ENCODE data around the gene TIFAB.

GRCh38 chr5:135446615-135447014 lies 5.5 kb downstream of the TIFAB start:
- no peak for TF ChIP-seq EZH2 (IDR thresholded peaks at IDR 0.05; ENCODE audit: borderline replicate concordance, low read length)
- TF ChIP-seq, protein P1, sequence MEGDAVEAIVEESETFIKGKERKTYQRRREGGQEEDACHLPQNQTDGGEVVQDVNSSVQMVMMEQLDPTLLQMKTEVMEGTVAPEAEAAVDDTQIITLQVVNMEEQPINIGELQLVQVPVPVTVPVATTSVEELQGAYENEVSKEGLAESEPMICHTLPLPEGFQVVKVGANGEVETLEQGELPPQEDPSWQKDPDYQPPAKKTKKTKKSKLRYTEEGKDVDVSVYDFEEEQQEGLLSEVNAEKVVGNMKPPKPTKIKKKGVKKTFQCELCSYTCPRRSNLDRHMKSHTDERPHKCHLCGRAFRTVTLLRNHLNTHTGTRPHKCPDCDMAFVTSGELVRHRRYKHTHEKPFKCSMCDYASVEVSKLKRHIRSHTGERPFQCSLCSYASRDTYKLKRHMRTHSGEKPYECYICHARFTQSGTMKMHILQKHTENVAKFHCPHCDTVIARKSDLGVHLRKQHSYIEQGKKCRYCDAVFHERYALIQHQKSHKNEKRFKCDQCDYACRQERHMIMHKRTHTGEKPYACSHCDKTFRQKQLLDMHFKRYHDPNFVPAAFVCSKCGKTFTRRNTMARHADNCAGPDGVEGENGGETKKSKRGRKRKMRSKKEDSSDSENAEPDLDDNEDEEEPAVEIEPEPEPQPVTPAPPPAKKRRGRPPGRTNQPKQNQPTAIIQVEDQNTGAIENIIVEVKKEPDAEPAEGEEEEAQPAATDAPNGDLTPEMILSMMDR (IDR thresholded peaks at IDR 0.05; ENCODE audit: low read length): no peak

Measured in OCI-LY1 (cell line).